Activated naive CD8-positive, alpha-beta T cell treated with anti-CD3 and anti-CD28 coated beads, Interleukin-2, amount 50 U/mL, for 24 hours (primary cell): Measurements from ENCODE around the gene DRGX.

ENCODE experiments used
- ATAC-seq: fragments of 150-1000 bp; cut with Tn5 transposase; one replicate; pipeline ENCODE4 v1.10.0; 2021
- DNase-seq: peaks from one replicate; pipeline ENCODE4 v3.0.0; 2021
- H3K27ac Mint-ChIP-seq: one replicate; pipeline ENCODE4 v1.8.0; 2021; ENCODE audit warnings: mild to moderate bottlenecking, mixed read lengths
- H3K27me3 Mint-ChIP-seq: one replicate; pipeline ENCODE4 v1.8.0; 2021; ENCODE audit warnings: mixed read lengths
- H3K36me3 Mint-ChIP-seq: one replicate; pipeline ENCODE4 v1.8.0; 2021; ENCODE audit warnings: low read depth, mixed read lengths
- H3K4me1 Mint-ChIP-seq: one replicate; pipeline ENCODE4 v1.8.0; 2021; ENCODE audit warnings: mixed read lengths
- H3K4me3 Mint-ChIP-seq: one replicate; pipeline ENCODE4 v1.8.0; 2021; ENCODE audit warnings: mild to moderate bottlenecking, moderate library complexity, mixed read lengths
- H3K9me3 Mint-ChIP-seq: one replicate; pipeline ENCODE4 v1.8.0; 2021; ENCODE audit warnings: mixed read lengths

DRGX gene

GRCh38 chr10:49354593-49354992, 41.3 kb downstream of the DRGX start:
- Mint-ChIP-seq H3K27ac (no peak overlapping the region), H3K36me3 (no peaks in the 10 kb centered on the region), H3K9me3 (no peaks in the 10 kb centered on the region), H3K4me1 (peaks cover 5% of the 10 kb centered on the region), H3K4me3 (no peak overlapping the region), H3K27me3 (no peaks in the 10 kb centered on the region)
- DNase-seq (no peak), ATAC-seq (peak; percentile 13)

GRCh38 chr10:49353895-49354566, 41.9 kb downstream of the DRGX start:
- Mint-ChIP-seq H3K9me3 (no peaks in the 10 kb centered on the region), H3K4me1 (peaks cover 5% of the 10 kb centered on the region), H3K4me3 (no peak overlapping the region), H3K27me3 (no peaks in the 10 kb centered on the region), H3K27ac (no peak overlapping the region), H3K36me3 (no peaks in the 10 kb centered on the region)
- ATAC-seq (no peak), DNase-seq (no peak)

DNA sequence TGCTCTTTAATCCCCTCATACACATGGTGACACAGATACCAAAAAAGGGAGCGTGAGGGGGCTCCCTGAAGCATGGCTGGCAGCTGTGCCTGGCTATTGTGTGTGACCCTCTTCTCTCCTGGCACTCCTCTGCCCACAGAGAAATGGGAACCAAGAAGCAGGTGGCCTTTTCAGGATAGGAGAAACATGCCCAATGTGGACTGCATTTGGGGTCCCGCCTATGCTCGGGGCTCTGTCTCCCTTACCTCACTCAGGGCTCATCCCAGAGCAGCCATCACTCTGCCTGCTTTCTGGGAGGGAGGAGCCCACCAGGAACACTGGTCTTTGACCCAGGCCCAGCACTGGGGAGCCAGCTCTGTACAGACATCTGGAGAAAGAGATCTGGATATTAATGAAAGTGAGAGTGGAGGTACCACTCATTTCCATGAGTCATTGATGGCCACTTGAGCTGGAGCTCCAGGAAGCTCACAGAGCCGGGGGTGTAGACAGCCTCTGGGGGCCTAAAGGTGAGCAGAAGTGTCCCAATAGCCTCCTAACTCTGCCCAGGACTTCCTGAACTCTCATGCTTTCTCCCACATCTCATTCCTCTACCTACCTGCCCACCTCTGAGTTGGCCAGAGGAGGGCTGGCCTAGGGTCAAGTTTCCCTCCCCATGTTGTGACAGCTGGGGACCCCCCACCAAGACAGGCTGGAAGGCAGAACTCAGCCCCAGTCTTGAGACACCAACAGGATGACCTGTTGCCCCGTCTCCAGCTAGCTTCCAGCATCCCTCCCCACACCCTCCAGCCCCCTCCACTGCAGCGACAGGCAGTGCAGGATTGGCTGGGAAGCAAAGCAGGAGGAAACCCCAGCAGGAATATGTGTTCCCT, 42.6 kb downstream of the DRGX start:
- H3K9me3 Mint-ChIP-seq, result no peaks in the 10 kb centered on the region
- no peak for ATAC-seq
- H3K36me3 Mint-ChIP-seq, result no peaks in the 10 kb centered on the region
- H3K27me3 Mint-ChIP-seq, result no peaks in the 10 kb centered on the region
- no peak overlapping the region for H3K27ac Mint-ChIP-seq
- no peak overlapping the region for H3K4me3 Mint-ChIP-seq
- no peak for DNase-seq
- peaks cover 5% of the 10 kb centered on the region for H3K4me1 Mint-ChIP-seq

GRCh38 chr10:49352323-49352722, 43.6 kb downstream of the DRGX start:
- Mint-ChIP-seq H3K4me3 (no peak overlapping the region), H3K27ac (no peak overlapping the region), H3K9me3 (no peaks in the 10 kb centered on the region), H3K27me3 (no peaks in the 10 kb centered on the region), H3K36me3 (no peaks in the 10 kb centered on the region), H3K4me1 (peaks cover 5% of the 10 kb centered on the region)
- no peak for DNase-seq
- no peak for ATAC-seq

DNA sequence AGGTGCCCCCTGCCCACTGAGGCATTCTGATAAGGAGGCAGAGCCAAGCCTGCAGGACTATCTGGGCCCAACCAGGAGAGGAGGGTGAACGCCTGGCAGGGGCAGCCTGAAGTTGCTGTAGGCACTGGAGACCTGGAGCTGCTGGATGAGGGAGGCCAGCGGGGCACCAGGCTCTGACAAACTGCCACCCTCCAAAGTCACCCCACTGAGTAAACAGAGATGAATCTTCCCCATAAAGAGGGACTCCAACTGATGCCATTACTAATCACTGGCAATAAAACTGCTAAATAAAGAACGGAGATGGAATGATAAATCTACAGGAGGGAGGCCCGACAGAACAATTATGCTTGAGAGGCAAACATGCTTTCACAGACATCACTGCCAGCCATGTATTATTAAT, 44.2 kb downstream of the DRGX start:
- Mint-ChIP-seq H3K27me3 (peaks cover 3% of the 10 kb centered on the region), H3K27ac (no peak overlapping the region), H3K9me3 (no peaks in the 10 kb centered on the region), H3K4me3 (no peak overlapping the region), H3K36me3 (no peaks in the 10 kb centered on the region), H3K4me1 (peaks cover 2% of the 10 kb centered on the region)
- ATAC-seq, result no peak
- no peak for DNase-seq

DNA sequence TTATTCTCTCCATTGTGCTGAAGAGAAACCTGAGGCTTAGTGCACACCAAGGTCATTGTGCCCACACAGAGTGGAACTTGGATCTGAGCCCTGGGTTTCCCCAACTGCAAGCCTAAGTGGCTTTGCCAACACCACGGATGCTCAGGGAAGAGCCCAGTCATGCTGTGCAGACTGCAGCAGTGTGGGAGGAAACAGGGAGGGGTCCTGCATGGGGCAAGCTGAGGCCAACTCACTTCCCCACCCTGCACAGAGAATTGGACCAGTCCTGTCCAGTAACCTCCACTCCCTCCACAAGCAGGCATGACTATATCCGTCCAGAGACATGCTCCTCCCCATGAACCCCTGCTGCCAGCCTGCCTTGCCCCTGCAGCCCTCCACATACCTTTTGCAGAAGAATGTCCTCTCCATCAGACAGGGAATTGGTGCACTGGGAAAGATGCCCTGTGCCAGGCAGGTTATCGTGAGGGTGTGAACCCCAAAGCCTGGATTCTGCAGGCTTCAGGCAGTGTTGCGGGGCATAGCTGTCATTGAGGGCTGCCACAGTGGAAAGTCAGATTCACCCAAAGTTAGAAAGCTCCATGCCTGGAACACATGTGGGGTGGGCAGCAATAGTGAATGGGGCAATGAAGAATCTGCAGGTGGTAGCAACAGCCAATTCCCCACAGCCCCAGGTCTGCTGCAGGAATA, 44.9 kb downstream of the DRGX start:
- H3K4me1 Mint-ChIP-seq, result no peaks in the 10 kb centered on the region
- H3K27me3 Mint-ChIP-seq, result peaks cover 4% of the 10 kb centered on the region
- no peaks in the 10 kb centered on the region for H3K36me3 Mint-ChIP-seq
- no peak for ATAC-seq
- no peak for DNase-seq
- H3K9me3 Mint-ChIP-seq, result no peaks in the 10 kb centered on the region
- H3K4me3 Mint-ChIP-seq, result no peak overlapping the region
- H3K27ac Mint-ChIP-seq, result no peak overlapping the region

DNA sequence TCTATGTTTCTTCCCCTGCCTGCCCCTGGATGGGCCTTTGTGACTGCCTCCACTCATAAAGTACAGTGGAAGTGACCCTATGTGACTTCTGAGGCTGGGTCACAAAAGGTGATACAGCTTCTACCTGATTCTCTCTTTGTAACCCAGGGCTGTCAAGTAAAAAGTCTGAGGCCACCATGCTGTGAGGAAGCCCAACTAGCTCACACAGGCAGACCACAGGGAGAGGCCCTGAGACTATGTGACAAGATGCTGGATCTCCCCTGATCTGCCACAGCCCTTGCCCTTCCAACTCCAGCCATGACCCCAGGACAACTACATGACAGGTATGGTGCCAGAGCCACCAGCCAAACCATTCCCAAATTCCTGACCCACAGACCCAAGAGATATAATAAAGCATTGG, 45.8 kb downstream of the DRGX start:
- Mint-ChIP-seq H3K27me3 (peaks cover 7% of the 10 kb centered on the region), H3K4me1 (no peaks in the 10 kb centered on the region), H3K9me3 (no peaks in the 10 kb centered on the region), H3K4me3 (no peak overlapping the region), H3K36me3 (no peaks in the 10 kb centered on the region), H3K27ac (no peak overlapping the region)
- no peak for ATAC-seq
- no peak for DNase-seq

- no peaks in the 10 kb centered on the region for H3K36me3 Mint-ChIP-seq
- H3K9me3 Mint-ChIP-seq, result no peaks in the 10 kb centered on the region
- no peak for DNase-seq
- H3K4me1 Mint-ChIP-seq, result no peaks in the 10 kb centered on the region
- no peak overlapping the region for H3K4me3 Mint-ChIP-seq
- H3K27me3 Mint-ChIP-seq, result peaks cover 7% of the 10 kb centered on the region
- no peak overlapping the region for H3K27ac Mint-ChIP-seq
- ATAC-seq, result no peak
Observed at GRCh38 chr10:49349390-49349789, 46.5 kb downstream of the DRGX start.

DNA sequence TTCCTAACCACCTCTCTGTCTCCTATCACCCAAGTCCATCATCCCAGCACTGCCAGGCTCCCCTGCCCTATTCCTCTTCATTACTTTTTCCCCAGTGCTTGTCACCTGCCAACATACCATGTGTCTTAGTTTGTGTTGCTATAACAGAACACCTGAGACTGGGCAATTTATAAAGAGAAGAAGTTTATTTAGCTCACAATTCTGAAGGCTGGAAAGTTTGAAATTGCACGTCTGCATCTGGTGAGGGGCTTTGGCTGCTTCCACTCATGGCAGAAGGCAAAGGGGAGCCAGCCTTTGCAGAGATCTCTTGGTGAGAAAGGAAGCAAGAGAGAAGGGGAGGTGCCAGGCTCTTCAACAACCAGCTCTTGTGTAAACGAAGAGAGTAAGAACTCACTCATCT, 47.3 kb downstream of the DRGX start:
- ATAC-seq, result no peak
- Mint-ChIP-seq H3K36me3 (no peaks in the 10 kb centered on the region), H3K4me1 (no peaks in the 10 kb centered on the region)

DNA sequence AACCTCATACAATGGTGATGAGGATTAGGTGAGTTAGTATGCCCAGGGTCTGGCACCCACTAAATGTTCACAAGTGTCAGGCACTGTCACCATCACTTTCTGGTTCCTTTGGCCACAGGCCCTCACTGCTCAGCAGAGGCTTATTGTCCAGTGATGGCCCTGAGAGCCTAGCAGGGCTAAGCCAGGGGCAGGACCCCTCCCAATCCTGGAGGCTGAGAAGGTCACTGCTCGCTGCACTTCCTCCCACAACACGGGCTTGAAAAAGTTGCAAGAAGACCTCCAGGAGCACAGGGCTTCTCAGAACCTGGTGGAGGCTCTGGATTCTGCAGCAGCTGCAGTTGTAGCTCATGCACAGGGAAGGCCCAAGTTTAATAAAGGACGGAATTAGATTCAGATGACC, 48.1 kb downstream of the DRGX start:
- Mint-ChIP-seq H3K27ac (no peak overlapping the region), H3K4me1 (no peaks in the 10 kb centered on the region), H3K4me3 (no peak overlapping the region), H3K36me3 (no peaks in the 10 kb centered on the region), H3K9me3 (no peaks in the 10 kb centered on the region), H3K27me3 (peaks cover 7% of the 10 kb centered on the region)
- ATAC-seq, result no peak
- no peak for DNase-seq

More for the DNA sequence above, 47.3 kb downstream of the DRGX start:
- peaks cover 7% of the 10 kb centered on the region for H3K27me3 Mint-ChIP-seq
- no peak overlapping the region for H3K4me3 Mint-ChIP-seq
- no peaks in the 10 kb centered on the region for H3K9me3 Mint-ChIP-seq
- no peak for DNase-seq
- no peak overlapping the region for H3K27ac Mint-ChIP-seq

GRCh38 chr10:49347342-49347741, 48.5 kb downstream of the DRGX start:
- H3K4me1 Mint-ChIP-seq, result no peaks in the 10 kb centered on the region
- no peak overlapping the region for H3K4me3 Mint-ChIP-seq
- peaks cover 7% of the 10 kb centered on the region for H3K27me3 Mint-ChIP-seq
- DNase-seq, result no peak
- no peaks in the 10 kb centered on the region for H3K36me3 Mint-ChIP-seq
- no peak overlapping the region for H3K27ac Mint-ChIP-seq
- no peaks in the 10 kb centered on the region for H3K9me3 Mint-ChIP-seq
- no peak for ATAC-seq

DNA sequence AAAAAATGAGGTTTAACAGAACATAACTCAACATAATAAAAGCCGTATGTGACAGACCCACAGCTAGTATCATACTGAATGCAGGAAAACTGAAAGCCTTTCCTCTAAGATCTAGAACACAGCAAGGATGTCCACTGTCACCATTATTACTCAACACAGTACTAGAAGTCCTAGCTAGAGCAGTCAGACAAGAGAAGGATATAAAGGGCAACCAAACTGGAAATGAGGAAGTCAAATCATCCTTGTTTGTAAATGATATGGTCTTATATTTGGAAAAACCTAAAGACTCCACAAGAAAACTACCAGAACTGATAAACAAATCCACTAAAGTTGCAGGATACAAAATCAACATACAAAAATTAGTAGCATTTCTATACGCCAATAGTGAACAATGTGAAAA, 51.0 kb downstream of the DRGX start:
- Mint-ChIP-seq H3K4me1 (no peaks in the 10 kb centered on the region), H3K4me3 (no peak overlapping the region), H3K27ac (no peak overlapping the region), H3K36me3 (no peaks in the 10 kb centered on the region), H3K27me3 (peaks cover 9% of the 10 kb centered on the region), H3K9me3 (no peaks in the 10 kb centered on the region)
- no peak for ATAC-seq
- DNase-seq, result no peak

DNA sequence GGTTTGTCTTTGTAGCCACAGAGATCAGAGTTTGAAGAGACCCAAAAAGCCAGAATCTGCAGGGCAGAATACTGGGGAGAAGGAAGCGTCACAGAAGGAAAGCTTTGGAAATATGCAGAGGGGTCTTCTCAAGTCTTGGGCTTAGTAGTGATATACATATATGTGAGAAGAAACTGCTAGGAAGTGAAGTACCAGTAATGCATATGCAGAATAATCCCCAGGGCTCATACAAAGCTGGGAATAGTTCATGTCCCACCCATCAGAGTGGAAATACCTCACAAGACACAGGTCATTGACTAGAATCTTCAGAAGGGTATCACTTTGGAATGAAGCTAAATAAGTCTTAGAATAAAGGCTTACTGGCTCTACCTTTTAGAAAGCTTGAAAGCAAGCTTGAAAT, 57.3 kb downstream of the DRGX start:
- ATAC-seq, result no peak
- Mint-ChIP-seq H3K27ac (no peak overlapping the region), H3K27me3 (peaks cover 2% of the 10 kb centered on the region), H3K36me3 (peaks cover 6% of the 10 kb centered on the region), H3K4me1 (peaks cover 13% of the 10 kb centered on the region), H3K9me3 (peaks cover 23% of the 10 kb centered on the region), H3K4me3 (no peak overlapping the region)
- no peak for DNase-seq

DNA sequence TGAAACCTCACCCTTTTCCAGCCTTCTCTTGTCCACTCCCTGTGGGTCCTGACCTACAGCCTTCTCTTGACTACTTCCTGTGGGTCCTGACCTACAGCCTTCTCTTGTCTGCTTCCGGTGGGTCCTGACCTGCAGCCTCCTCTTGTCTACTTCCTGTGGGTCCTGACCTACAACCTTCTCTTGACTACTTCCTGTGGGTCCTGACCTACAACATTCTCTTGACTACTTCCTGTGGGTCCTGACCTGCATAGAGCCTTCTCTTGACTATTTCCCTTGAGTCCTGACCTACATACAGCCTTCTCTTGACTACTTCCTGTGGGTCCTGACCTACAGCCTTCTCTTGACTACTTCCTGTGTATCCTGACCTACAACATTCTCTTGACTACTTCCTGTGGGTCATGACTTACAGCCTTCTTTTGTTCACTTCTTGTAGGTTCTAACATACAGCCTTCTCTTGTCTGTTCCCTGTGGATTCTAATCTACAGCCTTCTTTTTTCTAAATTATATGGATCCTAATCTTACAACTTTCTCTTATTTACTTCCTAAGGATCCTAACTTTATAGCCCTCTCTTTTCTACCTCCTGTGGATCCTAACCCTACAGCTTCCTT, 60.4 kb downstream of the DRGX start:
- Mint-ChIP-seq H3K36me3 (peaks cover 6% of the 10 kb centered on the region), H3K4me3 (no peak overlapping the region), H3K9me3 (peaks cover 26% of the 10 kb centered on the region), H3K27me3 (no peaks in the 10 kb centered on the region), H3K27ac (peak overlapping the region; percentile 17), H3K4me1 (peaks cover 13% of the 10 kb centered on the region)
- no peak for ATAC-seq
- no peak for DNase-seq
